HEK293 (cell line): ENCODE data around the gene CNDP2.

Source experiments
- CTCF ChIA-PET: fragments of 350-600 bp; formaldehyde crosslinking; extraction: SDS; loops from one replicate; lab custom pipeline; 2021; ENCODE audit warnings: antibody characterized with exemption; lab: Yijun Ruan, JAX
- POLR2A ChIA-PET: fragments of 300-600 bp; formaldehyde crosslinking; extraction: SDS; loops from one replicate; lab custom pipeline; 2020; ENCODE audit warnings: antibody characterized with exemption, inconsistent platforms; lab: Yijun Ruan, JAX
- H3K27ac ChIP-seq: fragments of 200-500 bp; sonication (Bioruptor generic); 2 replicates; pipeline ENCODE4 v1.5.1; 2014; ENCODE audit warnings: low read depth, low read length, control low read depth, inconsistent platforms; ENCODE audit errors: extremely low read depth
- H3K36me3 ChIP-seq, 2 experiments: fragments of 200-500 bp in 1 of 2; sonication (Bioruptor generic) in 1 of 2; 1 replicate in 1 of 2; 2 replicates in 1 of 2; pipeline ENCODE4 v1.5.1; 2014 to 2017; ENCODE audit warnings: inconsistent platforms in 2 of 2, low read length in 2 of 2; ENCODE audit not compliant: control insufficient read depth in 2 of 2, insufficient read depth in 1 of 2
- H3K4me1 ChIP-seq: fragments of 200-500 bp; sonication (Bioruptor generic); 2 replicates; pipeline ENCODE4 v1.5.1; 2014; ENCODE audit warnings: mild to moderate bottlenecking, low read length, inconsistent platforms; ENCODE audit not compliant: control insufficient read depth, insufficient read depth
- H3K4me3 ChIP-seq: 2 replicates; pipeline ENCODE4 v1.5.1; 2011; ENCODE audit warnings: low read depth, mild to moderate bottlenecking, control low read depth, low read length, moderate library complexity
- H3K9me3 ChIP-seq: fragments of 200-500 bp; sonication (Bioruptor generic); 2 replicates; pipeline ENCODE4 v1.5.1; 2014; ENCODE audit warnings: low read depth, low read length, inconsistent platforms; ENCODE audit not compliant: control insufficient read depth, insufficient read depth
- GLI2 ChIP-seq: fragments of 450-650 bp; formaldehyde crosslinking; IDR thresholded peaks from 2 replicates; pipeline ENCODE4; 2017; ENCODE audit warnings: missing biosample characterization, missing genetic modification characterization, low read depth, borderline replicate concordance
- GLIS2 ChIP-seq: fragments of 450-650 bp; formaldehyde crosslinking; IDR thresholded peaks from 2 replicates; pipeline ENCODE4 v1.5.1; 2016; ENCODE audit warnings: missing biosample characterization, missing genetic modification characterization
- MEIS1 ChIP-seq: sonication (generic); formaldehyde crosslinking; IDR thresholded peaks from 2 replicates; pipeline ENCODE4 v1.8.1; 2022; ENCODE audit warnings: missing genetic modification reagents, mild to moderate bottlenecking, borderline replicate concordance
- RBAK ChIP-seq: fragments of 450-650 bp; formaldehyde crosslinking; IDR thresholded peaks from 2 replicates; pipeline ENCODE4 v1.5.1; 2016; ENCODE audit warnings: missing biosample characterization, missing genetic modification characterization
- SALL2 ChIP-seq: fragments of 450-650 bp; formaldehyde crosslinking; IDR thresholded peaks from 2 replicates; pipeline ENCODE4 v1.5.0; 2017; ENCODE audit warnings: missing biosample characterization, mild to moderate bottlenecking, missing genetic modification characterization, borderline replicate concordance
- SETDB1 ChIP-seq: IDR thresholded peaks from one replicate; pipeline ENCODE4 v1.6.1; 2017; ENCODE audit warnings: mild to moderate bottlenecking, low read length, moderate library complexity, mixed read lengths; ENCODE audit not compliant: insufficient read length
- SP7 ChIP-seq: fragments of 450-650 bp; formaldehyde crosslinking; IDR thresholded peaks from 2 replicates; pipeline ENCODE4 v1.5.1; 2016; ENCODE audit warnings: missing biosample characterization, missing genetic modification characterization
- ZBTB20 ChIP-seq: fragments of 450-650 bp; formaldehyde crosslinking; IDR thresholded peaks from 2 replicates; pipeline ENCODE4 v1.5.1; 2016; ENCODE audit warnings: missing biosample characterization, missing genetic modification characterization
- ZFP37 ChIP-seq: fragments of 450-650 bp; formaldehyde crosslinking; IDR thresholded peaks from 2 replicates; pipeline ENCODE4 v1.5.1; 2016; ENCODE audit warnings: missing biosample characterization, missing genetic modification characterization
- ZNF121 ChIP-seq: fragments of 450-650 bp; formaldehyde crosslinking; IDR thresholded peaks from 2 replicates; pipeline ENCODE4 v1.5.1; 2016; ENCODE audit warnings: missing biosample characterization, missing genetic modification characterization
- ZNF138 ChIP-seq: fragments of 450-650 bp; formaldehyde crosslinking; IDR thresholded peaks from 2 replicates; pipeline ENCODE4 v1.5.1; 2016; ENCODE audit warnings: missing biosample characterization, missing genetic modification characterization, borderline replicate concordance
- ZNF140 ChIP-seq: fragments of 450-650 bp; formaldehyde crosslinking; IDR thresholded peaks from 2 replicates; pipeline ENCODE4 v1.5.1; 2016; ENCODE audit warnings: missing biosample characterization, missing genetic modification characterization
- ZNF211 ChIP-seq: fragments of 450-650 bp; formaldehyde crosslinking; IDR thresholded peaks from 2 replicates; pipeline ENCODE4 v1.5.1; 2016; ENCODE audit warnings: low read depth, missing biosample characterization, missing genetic modification characterization
- ZNF335 ChIP-seq: fragments of 450-650 bp; formaldehyde crosslinking; conservative IDR thresholded peaks from 2 replicates; pipeline ENCODE4 v1.5.1; 2016; ENCODE audit warnings: missing biosample characterization, missing genetic modification characterization
- ZNF350 ChIP-seq: fragments of 450-650 bp; formaldehyde crosslinking; IDR thresholded peaks from 2 replicates; pipeline ENCODE4 v1.5.0; 2017; ENCODE audit warnings: missing biosample characterization, mild to moderate bottlenecking, missing genetic modification characterization
- ZNF366 ChIP-seq: fragments of 450-650 bp; formaldehyde crosslinking; conservative IDR thresholded peaks from 2 replicates; pipeline ENCODE4 v1.5.1; 2016; ENCODE audit warnings: missing biosample characterization, missing genetic modification characterization
- ZNF394 ChIP-seq: fragments of 450-650 bp; formaldehyde crosslinking; IDR thresholded peaks from 2 replicates; pipeline ENCODE4 v1.5.1; 2016; ENCODE audit warnings: missing biosample characterization, missing genetic modification characterization, mild to moderate bottlenecking, moderate library complexity, borderline replicate concordance
- ZNF544 ChIP-seq: fragments of 450-650 bp; formaldehyde crosslinking; IDR thresholded peaks from 2 replicates; pipeline ENCODE4 v1.5.0; 2017; ENCODE audit warnings: missing biosample characterization, missing genetic modification characterization
- ZNF549 ChIP-seq: fragments of 450-650 bp; IDR thresholded peaks from 2 replicates; pipeline ENCODE4 v1.5.1; 2018; ENCODE audit warnings: missing biosample characterization, missing genetic modification characterization, mild to moderate bottlenecking, inconsistent platforms, moderate library complexity
- ZNF624 ChIP-seq: fragments of 450-650 bp; formaldehyde crosslinking; IDR thresholded peaks from 2 replicates; pipeline ENCODE4 v1.5.1; 2017; ENCODE audit warnings: missing biosample characterization, missing genetic modification characterization
- ZNF626 ChIP-seq: fragments of 450-650 bp; sonication (Bioruptor Pico); formaldehyde crosslinking; IDR thresholded peaks from 2 replicates; pipeline ENCODE4 v1.5.1; 2018; ENCODE audit warnings: missing biosample characterization, missing genetic modification characterization, inconsistent platforms
- ZNF701 ChIP-seq: fragments of 450-650 bp; formaldehyde crosslinking; IDR thresholded peaks from 2 replicates; pipeline ENCODE4 v1.5.1; 2016; ENCODE audit warnings: missing biosample characterization, missing genetic modification characterization
- ZNF747 ChIP-seq: fragments of 450-650 bp; formaldehyde crosslinking; IDR thresholded peaks from 2 replicates; pipeline ENCODE4 v1.5.1; 2016; ENCODE audit warnings: missing biosample characterization, missing genetic modification characterization
- ZNF777 ChIP-seq: fragments of 450-650 bp; formaldehyde crosslinking; IDR thresholded peaks from 2 replicates; pipeline ENCODE4 v1.5.1; 2017; ENCODE audit warnings: missing biosample characterization, missing genetic modification characterization, borderline replicate concordance
- ZSCAN16 ChIP-seq: fragments of 450-650 bp; formaldehyde crosslinking; IDR thresholded peaks from 2 replicates; pipeline ENCODE4 v1.5.1; 2016; ENCODE audit warnings: missing biosample characterization, missing genetic modification characterization
- ZSCAN23 ChIP-seq: fragments of 450-650 bp; formaldehyde crosslinking; IDR thresholded peaks from 2 replicates; pipeline ENCODE4 v1.5.1; 2016; ENCODE audit warnings: missing biosample characterization, missing genetic modification characterization
- TF ChIP-seq, protein P1 (sequence below): fragments of 450-650 bp; formaldehyde crosslinking; IDR thresholded peaks from 2 replicates; pipeline ENCODE4 v1.5.1; 2017; ENCODE audit warnings: missing biosample characterization, missing genetic modification characterization
- TF ChIP-seq, protein P2 (sequence below): fragments of 450-650 bp; formaldehyde crosslinking; IDR thresholded peaks from 2 replicates; pipeline ENCODE4 v1.5.1; 2017; ENCODE audit warnings: missing biosample characterization, missing genetic modification characterization
- TF ChIP-seq, protein P3 (sequence below): fragments of 450-650 bp; formaldehyde crosslinking; IDR thresholded peaks from 2 replicates; pipeline ENCODE4 v1.5.1; 2017; ENCODE audit warnings: missing biosample characterization, missing genetic modification characterization

Gene CNDP2

DNA sequence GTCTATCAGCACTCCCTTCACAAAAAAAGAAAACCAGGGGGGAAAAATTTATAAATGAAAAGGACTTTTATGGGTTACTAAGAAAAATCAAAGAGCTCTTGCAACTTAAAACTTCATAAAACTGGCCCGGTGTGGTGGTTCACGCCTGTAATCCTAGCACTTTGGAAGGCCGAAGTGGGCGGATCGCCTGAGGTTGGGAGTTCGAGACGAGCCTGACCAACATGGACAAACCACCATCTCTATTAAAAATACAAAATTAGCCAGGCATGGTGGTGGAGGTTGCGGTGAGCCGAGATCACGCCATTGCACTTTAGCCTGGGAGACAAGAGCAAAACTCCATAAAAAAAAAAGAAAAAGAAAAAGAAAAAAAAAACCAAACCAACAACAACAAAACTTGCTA is 40.8 kb upstream of the CNDP2 start:
- CTCF ChIA-PET = interaction anchor here (1.3 to 1.5 kb wide), 2 partner anchors 22 to 102 kb away, joined by 3 read pairs; no protein-coding TSS in a partner anchor
- no peak overlapping the region for H3K4me3 ChIP-seq
- POLR2A ChIA-PET = no interaction called here
- H3K4me1 ChIP-seq = no peaks in the 10 kb centered on the region
- H3K9me3 ChIP-seq = no peaks in the 10 kb centered on the region
- TF ChIP-seq ZNF701 (tag by site-specific recombination) = no peak
- no peak for TF ChIP-seq MEIS1 (CRISPR knock-in tag)
- TF ChIP-seq SETDB1 = no peak
- no peak for TF ChIP-seq ZSCAN23 (tag by site-specific recombination)
- no peak for TF ChIP-seq ZSCAN16 (tag by site-specific recombination)
- TF ChIP-seq, protein P1, sequence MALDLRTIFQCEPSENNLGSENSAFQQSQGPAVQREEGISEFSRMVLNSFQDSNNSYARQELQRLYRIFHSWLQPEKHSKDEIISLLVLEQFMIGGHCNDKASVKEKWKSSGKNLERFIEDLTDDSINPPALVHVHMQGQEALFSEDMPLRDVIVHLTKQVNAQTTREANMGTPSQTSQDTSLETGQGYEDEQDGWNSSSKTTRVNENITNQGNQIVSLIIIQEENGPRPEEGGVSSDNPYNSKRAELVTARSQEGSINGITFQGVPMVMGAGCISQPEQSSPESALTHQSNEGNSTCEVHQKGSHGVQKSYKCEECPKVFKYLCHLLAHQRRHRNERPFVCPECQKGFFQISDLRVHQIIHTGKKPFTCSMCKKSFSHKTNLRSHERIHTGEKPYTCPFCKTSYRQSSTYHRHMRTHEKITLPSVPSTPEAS = no peak
- no peak for TF ChIP-seq ZNF211 (tag by site-specific recombination)
- no peak for TF ChIP-seq ZNF121
- TF ChIP-seq ZNF747 (tag by site-specific recombination) = no peak
- no peak for TF ChIP-seq ZNF140 (tag by site-specific recombination)
- no peak for TF ChIP-seq ZFP37 (tag by site-specific recombination)
- TF ChIP-seq GLI2 (tag by site-specific recombination) = no peak
- TF ChIP-seq, protein P2, sequence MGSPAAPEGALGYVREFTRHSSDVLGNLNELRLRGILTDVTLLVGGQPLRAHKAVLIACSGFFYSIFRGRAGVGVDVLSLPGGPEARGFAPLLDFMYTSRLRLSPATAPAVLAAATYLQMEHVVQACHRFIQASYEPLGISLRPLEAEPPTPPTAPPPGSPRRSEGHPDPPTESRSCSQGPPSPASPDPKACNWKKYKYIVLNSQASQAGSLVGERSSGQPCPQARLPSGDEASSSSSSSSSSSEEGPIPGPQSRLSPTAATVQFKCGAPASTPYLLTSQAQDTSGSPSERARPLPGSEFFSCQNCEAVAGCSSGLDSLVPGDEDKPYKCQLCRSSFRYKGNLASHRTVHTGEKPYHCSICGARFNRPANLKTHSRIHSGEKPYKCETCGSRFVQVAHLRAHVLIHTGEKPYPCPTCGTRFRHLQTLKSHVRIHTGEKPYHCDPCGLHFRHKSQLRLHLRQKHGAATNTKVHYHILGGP (tag by site-specific recombination) = no peak
- TF ChIP-seq ZNF366 (tag by site-specific recombination) = no peak
- H3K27ac ChIP-seq = no peak overlapping the region
- H3K36me3 ChIP-seq = no peaks in the 10 kb centered on the region

DNA sequence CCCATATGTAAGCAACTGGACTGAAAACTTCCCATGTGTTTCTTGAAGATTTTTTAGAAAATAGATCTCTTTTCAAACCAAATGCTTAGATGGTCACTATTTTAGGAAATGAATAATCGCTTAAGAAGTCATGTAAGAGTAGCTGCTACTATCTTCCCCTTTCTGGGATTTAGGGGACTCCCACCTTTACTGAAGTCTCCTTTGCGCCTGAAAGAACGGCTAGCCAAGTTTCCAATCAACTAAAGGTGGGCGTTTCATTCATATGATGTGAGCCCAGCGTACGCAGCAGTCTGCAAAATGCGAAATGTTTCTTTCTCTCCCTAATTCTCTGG is 40.2 kb upstream of the CNDP2 start:
- H3K9me3 ChIP-seq = no peaks in the 10 kb centered on the region
- H3K4me3 ChIP-seq = no peak overlapping the region; the same call in 1 of the 2 replicates
- no peaks in the 10 kb centered on the region for H3K4me1 ChIP-seq
- no peak overlapping the region for H3K27ac ChIP-seq
- CTCF ChIA-PET = interaction anchor here (0.6 to 1.3 kb wide), 2 partner anchors 21 to 95 kb away, joined by 3 to 4 read pairs; no protein-coding TSS in a partner anchor
- POLR2A ChIA-PET = no interaction called here
- no peaks in the 10 kb centered on the region for H3K36me3 ChIP-seq
- TF ChIP-seq ZFP37 (tag by site-specific recombination) (no peak), ZNF394 (no peak), ZNF624 (tag by site-specific recombination) (no peak), SALL2 (tag by site-specific recombination) (no peak), ZNF138 (tag by site-specific recombination) (no peak), RBAK (tag by site-specific recombination) (no peak), ZNF544 (no peak)

DNA sequence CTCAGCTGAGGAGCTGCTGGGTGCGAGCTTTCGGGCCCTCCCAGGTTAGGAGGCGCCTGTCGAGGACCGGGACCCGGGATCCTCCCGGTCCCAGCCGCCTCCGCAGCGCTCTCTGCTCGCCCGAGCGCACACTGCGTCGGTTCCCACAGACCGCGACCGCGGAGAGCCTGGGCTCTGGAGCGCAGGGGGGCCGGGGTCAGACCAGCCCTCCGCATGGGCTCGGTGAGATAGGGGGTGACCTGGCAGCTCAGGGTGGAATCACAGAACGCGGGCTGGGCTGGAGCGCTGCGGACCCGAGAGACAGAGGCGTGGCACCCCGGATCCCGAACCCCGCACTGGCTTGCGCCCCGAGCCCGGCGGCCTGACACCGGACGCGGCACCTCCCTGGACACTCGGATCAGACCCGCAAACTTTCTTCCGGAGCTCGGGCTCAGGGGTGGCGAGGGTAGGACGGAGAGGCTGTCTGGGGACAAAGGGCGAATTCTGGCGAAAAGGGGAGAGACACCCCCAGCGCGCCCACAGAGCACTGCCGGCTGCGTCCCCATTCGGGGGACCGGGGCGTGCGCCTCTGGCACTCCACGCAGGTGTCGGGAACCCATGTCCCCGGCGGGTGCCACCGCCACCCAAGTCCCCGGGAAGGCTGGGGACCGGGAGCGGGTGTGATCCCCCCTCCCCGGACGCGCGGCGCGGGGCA is 39.7 kb upstream of the CNDP2 start:
- H3K9me3 ChIP-seq = no peaks in the 10 kb centered on the region
- peak overlapping the region; percentile 31 for H3K4me3 ChIP-seq
- no peak overlapping the region for H3K27ac ChIP-seq
- H3K4me1 ChIP-seq = no peaks in the 10 kb centered on the region
- H3K36me3 ChIP-seq = no peaks in the 10 kb centered on the region
- POLR2A ChIA-PET = no interaction called here
- CTCF ChIA-PET = interaction anchor here (0.6 to 1.3 kb wide), 2 partner anchors 20 to 94 kb away, joined by 3 to 4 read pairs; no protein-coding TSS in a partner anchor
- TF ChIP-seq ZNF701 (tag by site-specific recombination) = no peak
- TF ChIP-seq, protein P3, sequence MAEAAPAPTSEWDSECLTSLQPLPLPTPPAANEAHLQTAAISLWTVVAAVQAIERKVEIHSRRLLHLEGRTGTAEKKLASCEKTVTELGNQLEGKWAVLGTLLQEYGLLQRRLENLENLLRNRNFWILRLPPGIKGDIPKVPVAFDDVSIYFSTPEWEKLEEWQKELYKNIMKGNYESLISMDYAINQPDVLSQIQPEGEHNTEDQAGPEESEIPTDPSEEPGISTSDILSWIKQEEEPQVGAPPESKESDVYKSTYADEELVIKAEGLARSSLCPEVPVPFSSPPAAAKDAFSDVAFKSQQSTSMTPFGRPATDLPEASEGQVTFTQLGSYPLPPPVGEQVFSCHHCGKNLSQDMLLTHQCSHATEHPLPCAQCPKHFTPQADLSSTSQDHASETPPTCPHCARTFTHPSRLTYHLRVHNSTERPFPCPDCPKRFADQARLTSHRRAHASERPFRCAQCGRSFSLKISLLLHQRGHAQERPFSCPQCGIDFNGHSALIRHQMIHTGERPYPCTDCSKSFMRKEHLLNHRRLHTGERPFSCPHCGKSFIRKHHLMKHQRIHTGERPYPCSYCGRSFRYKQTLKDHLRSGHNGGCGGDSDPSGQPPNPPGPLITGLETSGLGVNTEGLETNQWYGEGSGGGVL = no peak
- peak; percentile 85 for TF ChIP-seq ZNF335
- no peak for TF ChIP-seq ZNF138 (tag by site-specific recombination)
- no peak for TF ChIP-seq ZNF350 (tag by site-specific recombination)
- TF ChIP-seq GLIS2 (tag by site-specific recombination) = 0 out of 2 replicates have a peak, but pooled peaks have one; percentile 52
- no peak for TF ChIP-seq SP7 (tag by site-specific recombination)
- peak; percentile 18; the same call in 1 of the 2 replicates for TF ChIP-seq ZBTB20 (tag by site-specific recombination)
- 0 out of 2 replicates have a peak, but pooled peaks have one; percentile 33 for TF ChIP-seq ZNF777 (tag by site-specific recombination)
- TF ChIP-seq ZNF549 = no peak
- no peak for TF ChIP-seq RBAK (tag by site-specific recombination)
- TF ChIP-seq ZNF626 (tag by site-specific recombination) = no peak
